DND-41 (cell line): ENCODE data around the gene NRL.

Source experiments
- CTCF ChIP-seq: IDR thresholded peaks from 2 replicates; pipeline ENCODE4 v1.5.1; 2012; ENCODE audit warnings: borderline replicate concordance, low read length, moderate library complexity, mild to moderate bottlenecking; ENCODE audit not compliant: poor library complexity, severe bottlenecking; ENCODE audit errors: extremely low read depth
- EZH2 ChIP-seq: IDR thresholded peaks from 3 replicates; pipeline ENCODE4 v1.6.1; 2012; ENCODE audit warnings: borderline replicate concordance, low read depth, mild to moderate bottlenecking, moderate library complexity, low read length, inconsistent platforms; ENCODE audit not compliant: severe bottlenecking

- TF ChIP-seq CTCF, result no peak
- no peak for TF ChIP-seq EZH2
These were observed 47.3 kb upstream of the NRL start for GRCh38 chr14:24162093-24162492.
